NCI-H1092 treated with DMSO at 0.1 percent for 48 hours (cell line): ENCODE measurements around the gene ABCG2.
A peak's percentile ranks its signal among the peaks of the same experiment; 100 is the strongest.

Experiments used
- DNase-seq: peaks from one replicate; lab custom pipeline; 2025; lab: John Stamatoyannopoulos, UW

Gene ABCG2

GRCh38 chr4:88063634-88064296 lies 94.7 kb downstream of the ABCG2 start:
- no peak for DNase-seq

DNA sequence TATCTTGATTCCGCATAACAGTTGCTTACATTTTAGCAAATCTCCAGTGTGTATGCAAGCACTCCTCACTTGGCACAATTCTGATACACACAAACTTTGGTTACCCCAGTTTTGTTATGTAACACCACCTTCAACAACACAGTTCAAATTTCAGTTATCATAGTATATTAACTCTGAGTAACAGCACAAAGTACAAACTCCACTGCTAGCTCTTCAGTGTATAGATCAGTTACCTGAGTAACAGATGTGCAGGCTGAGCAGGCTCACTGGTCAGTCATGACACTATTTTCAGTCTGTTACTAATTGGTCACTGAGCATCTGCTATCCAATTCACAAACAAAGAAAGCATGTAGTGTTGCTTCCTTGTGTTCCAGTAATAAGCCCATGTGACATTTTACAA lies 95.6 kb downstream of the ABCG2 start:
- no peak for DNase-seq

DNA sequence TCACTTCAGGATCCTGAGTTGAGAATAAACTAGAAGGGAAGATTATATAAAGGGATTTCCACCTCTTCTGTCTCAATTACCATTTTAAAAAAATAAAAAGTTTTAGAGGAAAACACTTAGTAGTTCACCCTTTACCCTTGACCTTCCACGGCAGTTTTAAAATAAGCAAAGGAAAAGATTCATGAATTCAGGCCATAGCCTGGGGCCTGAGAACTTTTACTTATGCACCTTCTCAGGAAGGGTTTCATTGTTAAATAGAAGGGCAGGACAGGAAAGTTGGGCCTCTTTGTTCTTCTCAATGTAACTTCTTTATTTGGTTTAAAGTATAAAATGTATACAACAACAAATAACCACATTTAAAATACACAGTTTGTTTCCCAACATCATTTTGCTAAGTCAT lies 96.1 kb downstream of the ABCG2 start:
- DNase-seq, result no peak

DNA sequence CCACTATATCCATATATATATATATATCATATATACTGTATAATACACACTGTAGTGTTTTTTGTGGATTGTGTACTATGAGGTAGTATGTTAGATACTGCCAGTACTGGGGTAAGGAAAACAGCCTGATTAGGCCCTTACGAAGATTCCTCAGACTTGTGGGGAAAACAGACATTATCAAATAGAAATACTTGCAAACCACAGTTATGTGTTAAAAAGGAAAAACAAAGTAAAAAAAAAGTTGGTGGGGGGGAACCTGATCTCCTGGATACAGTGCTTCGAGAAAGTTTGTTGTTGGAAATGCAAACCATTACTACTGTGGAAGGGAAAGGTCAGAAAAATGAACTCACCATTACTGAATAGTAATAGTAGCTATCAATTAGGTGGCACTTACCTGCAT lies 98.0 kb downstream of the ABCG2 start:
- no peak for DNase-seq

DNA sequence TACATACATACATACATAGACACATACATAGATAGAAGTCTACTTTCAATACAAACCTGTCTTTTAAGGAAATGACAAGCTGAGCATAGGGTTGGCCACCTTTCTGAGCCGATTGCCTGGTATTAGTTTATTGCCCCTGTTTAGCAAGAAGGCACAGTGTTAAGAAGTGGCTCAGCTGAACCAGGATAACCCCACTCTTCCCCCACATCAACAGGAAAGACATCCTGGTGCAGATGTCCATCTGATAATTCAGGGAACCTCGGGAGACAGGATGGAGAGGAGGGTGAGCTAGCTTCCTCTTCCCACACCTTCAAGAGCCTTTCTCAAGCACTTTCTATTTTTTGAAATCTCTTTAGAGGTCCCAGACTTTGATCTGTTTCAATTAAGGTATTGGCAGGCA lies 98.7 kb downstream of the ABCG2 start:
- DNase-seq, result no peak

- DNase-seq, result no peak
Measured at GRCh38 chr4:88058295-88058694, 100.1 kb downstream of the ABCG2 start.

DNA sequence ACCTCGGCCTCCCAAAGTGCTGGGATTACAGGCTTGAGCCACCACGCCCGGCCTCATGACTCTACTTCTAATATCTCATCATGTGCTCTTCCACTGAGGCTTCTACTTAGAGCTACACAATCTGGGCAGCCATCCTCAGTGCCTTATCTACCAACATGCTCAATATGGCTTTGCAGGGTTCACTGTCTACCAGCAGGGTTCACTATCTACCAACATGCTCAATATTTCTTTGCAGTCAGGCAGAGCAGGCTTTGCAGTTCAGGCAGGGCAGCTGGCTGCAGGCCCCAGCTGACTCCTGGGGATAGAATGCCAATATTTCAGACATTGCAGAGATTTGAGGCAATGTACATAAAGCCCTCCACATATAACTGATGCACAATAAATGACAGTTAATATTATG lies 103.5 kb downstream of the ABCG2 start:
- peak; percentile 1 for DNase-seq

GRCh38 chr4:88054229-88054628 lies 104.2 kb downstream of the ABCG2 start:
- no peak for DNase-seq

- DNase-seq, result no peak
Measured at GRCh38 chr4:88045021-88045420, 113.4 kb downstream of the ABCG2 start.

GRCh38 chr4:88043586-88044340 lies 114.7 kb downstream of the ABCG2 start:
- no peak for DNase-seq

DNA sequence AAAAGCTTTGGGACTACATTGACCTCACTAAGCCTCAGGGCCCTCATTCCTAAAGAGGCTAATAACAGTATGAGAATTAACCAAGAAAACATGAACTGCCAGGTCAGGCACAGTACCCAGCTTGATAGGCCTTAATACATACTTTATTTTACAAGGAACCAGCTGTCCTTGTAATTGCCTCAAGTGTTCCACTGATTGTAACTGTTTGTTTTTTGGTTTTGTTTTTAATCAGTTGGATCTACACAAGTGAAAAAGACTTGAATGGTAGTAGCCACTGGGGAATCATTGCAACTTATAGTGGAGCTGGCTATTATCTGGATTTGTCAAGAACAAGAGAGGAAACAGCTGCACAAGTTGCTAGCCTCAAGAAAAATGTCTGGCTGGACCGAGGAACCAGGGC lies 115.4 kb downstream of the ABCG2 start:
- DNase-seq, result no peak

GRCh38 chr4:88041626-88042025 lies 116.8 kb downstream of the ABCG2 start:
- DNase-seq, result no peak

GRCh38 chr4:88040707-88041106 lies 117.7 kb downstream of the ABCG2 start:
- DNase-seq, result no peak
